Urinary bladder (tissue), 4 donors: ENCODE results near the gene RPTOR. TPM values are rescaled to one million over a fixed set of nuclear protein-coding genes. Genes with fewer than 3 reads are reported as not detected.
"Not testable (repeated sequence)": the region's sequence is repeated elsewhere in the genome, so short reads cannot be mapped to it uniquely, and the experiment has no call there.

ENCODE experiments used
- DNase-seq: peaks from one replicate; pipeline ENCODE4 v3.0.0-alpha.2; 2015; ENCODE audit errors: extremely low spot score
- H3K27ac ChIP-seq: one replicate; pipeline ENCODE4 v1.5.1; 2013; ENCODE audit warnings: low read depth, mild to moderate bottlenecking, moderate library complexity
- H3K36me3 ChIP-seq: one replicate; pipeline ENCODE4 v1.6.1; 2013; ENCODE audit warnings: mild to moderate bottlenecking, moderate library complexity; ENCODE audit not compliant: insufficient read depth
- H3K4me1 ChIP-seq: one replicate; pipeline ENCODE4 v1.6.1; 2013; ENCODE audit warnings: mild to moderate bottlenecking, moderate library complexity; ENCODE audit not compliant: insufficient read depth
- H3K4me3 ChIP-seq: one replicate; pipeline ENCODE4 v1.5.1; 2013; ENCODE audit warnings: low read depth, low read length
- WGBS: extraction: QIAGEN DNeasy Blood & Tissue Kit; methylation state at CpG from one replicate; pipeline ENCODE4 v1.1.7; 2013; 5-methylcytosine and 5-hydroxymethylcytosine counted together
- polyA plus RNA-seq: library from polyadenylated mRNA; stranded (reverse); fragments of 200-250 nt; gene quantifications from one replicate; pipeline ENCODE4 v1.2.3, GENCODE V29; 2013
- total RNA-seq: library from RNA; depleted of rRNA; stranded (reverse); fragments of >200 nt; gene quantifications from one replicate; pipeline ENCODE4 v1.2.3, GENCODE V29; 2014
- donor health status: healthy with polysubstance abuse.
- donor health status: healthy.

RPTOR gene
- total and polyA plus RNA-seq, 2 donors: 23.5 to 54.1 TPM

- no peak for DNase-seq
- H3K4me1 ChIP-seq: no peaks in the 10 kb centered on the region
- 73% methylated on average over 7 of the region's 7 CpGs for WGBS
Measured at GRCh38 chr17:80729016-80729415, 184.4 kb downstream of the RPTOR start.

GRCh38 chr17:80729761-80730160 lies 185.1 kb downstream of the RPTOR start:
- Histone ChIP-seq H3K36me3 (no peaks in the 10 kb centered on the region), H3K4me3 (no peak overlapping the region), H3K4me1 (no peaks in the 10 kb centered on the region), H3K27ac (no peak overlapping the region)
- 83% methylated on average over 10 of the region's 10 CpGs for WGBS
- DNase-seq: no peak

More at GRCh38 chr17:80729016-80729415, 184.4 kb downstream of the RPTOR start:
- H3K27ac ChIP-seq: no peak overlapping the region
- no peak overlapping the region for H3K4me3 ChIP-seq
- no peaks in the 10 kb centered on the region for H3K36me3 ChIP-seq

- 97% methylated on average over 6 of the region's 6 CpGs for WGBS
- DNase-seq: no peak
Measured at GRCh38 chr17:80730739-80731138, 186.1 kb downstream of the RPTOR start.

GRCh38 chr17:80731323-80731722 lies 186.7 kb downstream of the RPTOR start:
- WGBS: 90% methylated on average over 7 of the region's 7 CpGs
- no peak overlapping the region for H3K4me3 ChIP-seq

More at GRCh38 chr17:80730739-80731138, 186.1 kb downstream of the RPTOR start:
- no peak overlapping the region for H3K4me3 ChIP-seq
- no peaks in the 10 kb centered on the region for H3K36me3 ChIP-seq
- no peaks in the 10 kb centered on the region for H3K4me1 ChIP-seq
- no peak overlapping the region for H3K27ac ChIP-seq

GRCh38 chr17:80732268-80732667 lies 187.6 kb downstream of the RPTOR start:
- no peak for DNase-seq
- WGBS: 88% methylated on average over 7 of the region's 7 CpGs
- Histone ChIP-seq H3K36me3 (no peaks in the 10 kb centered on the region), H3K4me3 (no peak overlapping the region), H3K4me1 (no peaks in the 10 kb centered on the region), H3K27ac (no peak overlapping the region)

More at GRCh38 chr17:80731323-80731722, 186.7 kb downstream of the RPTOR start:
- no peaks in the 10 kb centered on the region for H3K36me3 ChIP-seq
- no peak overlapping the region for H3K27ac ChIP-seq
- H3K4me1 ChIP-seq: no peaks in the 10 kb centered on the region
- no peak for DNase-seq

- H3K4me3 ChIP-seq: no peak overlapping the region
- no peaks in the 10 kb centered on the region for H3K4me1 ChIP-seq
- H3K36me3 ChIP-seq: no peaks in the 10 kb centered on the region
- no peak overlapping the region for H3K27ac ChIP-seq
- DNase-seq: no peak
- WGBS: 87% methylated on average over 17 of the region's 17 CpGs
Measured at GRCh38 chr17:80737106-80738019, 192.7 kb downstream of the RPTOR start.

- no peaks in the 10 kb centered on the region for H3K36me3 ChIP-seq
- 85% methylated on average over 17 of the region's 17 CpGs for whole genome bisulfite sequencing
- H3K4me3 ChIP-seq: no peak overlapping the region
- no peaks in the 10 kb centered on the region for H3K4me1 ChIP-seq
- H3K27ac ChIP-seq: no peak overlapping the region
- no peak for DNase-seq
Measured at GRCh38 chr17:80738020-80738808, 193.6 kb downstream of the RPTOR start.

- WGBS: 81% methylated on average over 21 of the region's 21 CpGs
- DNase-seq: no peak
- Histone ChIP-seq H3K36me3 (no peaks in the 10 kb centered on the region), H3K27ac (no peak overlapping the region), H3K4me1 (no peaks in the 10 kb centered on the region), H3K4me3 (no peak overlapping the region)
Measured at GRCh38 chr17:80738987-80739730, 194.5 kb downstream of the RPTOR start.

- no peak for DNase-seq
- Histone ChIP-seq H3K27ac (no peak overlapping the region), H3K4me3 (no peak overlapping the region), H3K4me1 (no peaks in the 10 kb centered on the region), H3K36me3 (no peaks in the 10 kb centered on the region)
- WGBS: 65% methylated on average over 3 of the region's 3 CpGs
Measured at GRCh38 chr17:80740141-80740540, 195.5 kb downstream of the RPTOR start.

GRCh38 chr17:80742091-80742490 lies 197.5 kb downstream of the RPTOR start:
- no peak for DNase-seq
- no peaks in the 10 kb centered on the region for H3K4me1 ChIP-seq
- H3K4me3 ChIP-seq: no peak overlapping the region
- H3K36me3 ChIP-seq: no peaks in the 10 kb centered on the region
- H3K27ac ChIP-seq: no peak overlapping the region
- WGBS: 90% methylated on average over 8 of the region's 8 CpGs

- DNase-seq: no peak
- no peak overlapping the region for H3K27ac ChIP-seq
- no peak overlapping the region for H3K4me3 ChIP-seq
- H3K4me1 ChIP-seq: no peaks in the 10 kb centered on the region
- no peaks in the 10 kb centered on the region for H3K36me3 ChIP-seq
- WGBS: 76% methylated on average over 7 of the region's 7 CpGs
Measured at GRCh38 chr17:80742581-80743180, 198.0 kb downstream of the RPTOR start.

- DNase-seq: no peak
- 79% methylated on average over 15 of the region's 15 CpGs for WGBS
- Histone ChIP-seq H3K4me3 (no peak overlapping the region), H3K36me3 (no peaks in the 10 kb centered on the region), H3K4me1 (no peaks in the 10 kb centered on the region), H3K27ac (no peak overlapping the region)
Measured at GRCh38 chr17:80743181-80743771, 198.6 kb downstream of the RPTOR start.

- not testable (repeated sequence) for H3K36me3 ChIP-seq, DNase-seq, H3K4me1 ChIP-seq, H3K4me3 ChIP-seq, H3K27ac ChIP-seq
- 71% methylated on average over 2 of the region's 2 CpGs for WGBS
Measured at GRCh38 chr17:80743973-80744372, 199.3 kb downstream of the RPTOR start.
